HG02870 (cell line): ENCODE data around the gene PNLIPRP1.

Experiments
- ATAC-seq: cut with Tn5 transposase; IDR thresholded peaks from one replicate; pipeline ENCODE4 v1.9.1; 2021; ENCODE audit warnings: mild to moderate bottlenecking, moderate library complexity; ENCODE audit not compliant: unreplicated experiment

PNLIPRP1 gene

GRCh38 chr10:116590590-116591444 lies at the start of gene PNLIPRP1:
Gene PNLIPRP1, plus strand, starts transcription at chr10:116590959. Its CDS starts 171 bp downstream, at chr10:116591130.
- no peak for ATAC-seq

GRCh38 chr10:116542007-116542677 lies 48.6 kb upstream of the PNLIPRP1 start:
- ATAC-seq = no peak

- ATAC-seq = no peak
These were observed 45.6 kb upstream of the PNLIPRP1 start for GRCh38 chr10:116545122-116545521.

- ATAC-seq = no peak
These were observed 45.0 kb upstream of the PNLIPRP1 start, which contains the start of gene PNLIP for GRCh38 chr10:116545756-116546155. Gene PNLIP, plus strand, starts transcription at chr10:116545931. Its CDS starts 162 bp downstream, at chr10:116546093.

GRCh38 chr10:116548301-116548700 lies 42.5 kb upstream of the PNLIPRP1 start:
- no peak for ATAC-seq

- no peak for ATAC-seq
These were observed 37.3 kb upstream of the PNLIPRP1 start for GRCh38 chr10:116553378-116553980.

- no peak for ATAC-seq
These were observed 36.1 kb upstream of the PNLIPRP1 start for GRCh38 chr10:116554628-116555027.

GRCh38 chr10:116555880-116556279 lies 34.9 kb upstream of the PNLIPRP1 start:
- ATAC-seq = no peak

GRCh38 chr10:116557305-116557880 lies 33.4 kb upstream of the PNLIPRP1 start:
- ATAC-seq = no peak

- ATAC-seq = no peak
These were observed 25.2 kb upstream of the PNLIPRP1 start for GRCh38 chr10:116565534-116565933.

GRCh38 chr10:116566932-116567331 lies 23.8 kb upstream of the PNLIPRP1 start:
- ATAC-seq = no peak

- ATAC-seq = no peak
These were observed 23.4 kb upstream of the PNLIPRP1 start for GRCh38 chr10:116567335-116567734.

GRCh38 chr10:116574797-116575196 lies 16.0 kb upstream of the PNLIPRP1 start:
- no peak for ATAC-seq

GRCh38 chr10:116587878-116588591 lies 2.7 kb upstream of the PNLIPRP1 start:
- ATAC-seq = no peak

GRCh38 chr10:116588995-116589394 lies 1.8 kb upstream of the PNLIPRP1 start:
- ATAC-seq = no peak

GRCh38 chr10:116589926-116590325 lies 833 bp upstream of the PNLIPRP1 start:
- ATAC-seq = no peak

- no peak for ATAC-seq
These were observed 2.5 kb downstream of the PNLIPRP1 start for GRCh38 chr10:116593139-116593740.

- ATAC-seq = no peak
These were observed 3.8 kb downstream of the PNLIPRP1 start for GRCh38 chr10:116594525-116595035.

- no peak for ATAC-seq
These were observed 5.3 kb downstream of the PNLIPRP1 start for GRCh38 chr10:116596062-116596461.

GRCh38 chr10:116597543-116597942 lies 6.8 kb downstream of the PNLIPRP1 start:
- ATAC-seq = no peak
